HepG2 (cell line): ENCODE measurements around the gene CCDC117. TPM values are rescaled to one million over a fixed set of nuclear protein-coding genes. Genes with fewer than 3 reads are reported as not detected.

Source experiments
- ATAC-seq: fragments of 200-7000 bp; cut with Tn5 transposase; 3 replicates; pipeline ENCODE4 v1.9.1; 2020; ENCODE audit warnings: mild to moderate bottlenecking, moderate library complexity
- BruUV-seq: library from RNA; stranded (reverse); fragments of 400-500 nt; replicated peaks from 2 replicates; lab custom pipeline; 2021; lab: Mats Ljungman, UMichigan
- CTCF ChIA-PET: fragments of 300-600 bp; formaldehyde crosslinking; extraction: SDS; loops from one replicate; lab custom pipeline; 2021; ENCODE audit warnings: low total read pairs, inconsistent platforms, low intra/inter-chr PET ratio; lab: Yijun Ruan, JAX
- POLR2A ChIA-PET: fragments of 350-600 bp; sonication (Branson Sonifier 250); formaldehyde crosslinking; loops from one replicate; lab custom pipeline; 2020; ENCODE audit warnings: antibody characterized with exemption, inconsistent platforms; lab: Yijun Ruan, JAX
- DNase-seq: peaks from one replicate; pipeline ENCODE4 v3.0.0-alpha.2; 2015; ENCODE audit warnings: low spot score
- FAIRE-seq: peaks from 3 replicates; lab custom pipeline; 2011; peaks lifted over from hg19 to GRCh38; lab: Jason Lieb, UNC
- H2AFZ ChIP-seq: one replicate; pipeline ENCODE4 v1.6.1; 2011; ENCODE audit warnings: low read length, inconsistent platforms
- H3K27ac ChIP-seq: fragments of 300-600 bp; 3 replicates; pipeline ENCODE4 v1.8.0; 2011; ENCODE audit warnings: mixed run types, mild to moderate bottlenecking, mixed read lengths, low read length, inconsistent platforms; ENCODE audit not compliant: insufficient read depth; ENCODE audit errors: extremely low read length
- H3K27me3 ChIP-seq, 2 experiments: fragments of 200-600 bp in 1 of 2; 2 replicates in 1 of 2; 3 replicates in 1 of 2; pipeline versions ENCODE4 v1.6.0 to v1.8.0; 2011; ENCODE audit warnings: low read length in 2 of 2, mild to moderate bottlenecking in 2 of 2, moderate library complexity in 2 of 2, inconsistent platforms in 1 of 2; ENCODE audit not compliant: insufficient read depth in 2 of 2, control insufficient read depth in 1 of 2
- H3K36me3 ChIP-seq, 2 experiments: fragments of 200-600 bp in 1 of 2; replicated peaks in 1 of 2; 2 replicates in 1 of 2; 3 replicates in 1 of 2; pipeline versions ENCODE4 v1.5.1 to v1.8.0; 2011; ENCODE audit warnings: low read length in 2 of 2, inconsistent platforms in 1 of 2; ENCODE audit not compliant: insufficient read depth in 2 of 2, control insufficient read depth in 1 of 2
- H3K4me1 ChIP-seq: 2 replicates; pipeline ENCODE4 v1.5.1; 2012; ENCODE audit warnings: low read length, inconsistent platforms; ENCODE audit not compliant: insufficient read depth
- H3K4me2 ChIP-seq: 2 replicates; pipeline ENCODE4 v1.6.0; 2011; ENCODE audit warnings: low read depth, low read length, inconsistent platforms
- H3K4me3 ChIP-seq, 3 experiments: fragments of 200-600 bp in 1 of 3; sonication (generic), shearing (Covaris generic) in 1 of 3; replicated peaks in 1 of 3; 2 replicates each; pipeline ENCODE4 v1.5.1; 2011 to 2016; ENCODE audit warnings: low read length in 3 of 3, inconsistent platforms in 2 of 3, low read depth in 2 of 3, mild to moderate bottlenecking in 2 of 3, control low read depth in 1 of 3, mixed read lengths in 1 of 3; ENCODE audit not compliant: insufficient read depth in 1 of 3
- H3K79me2 ChIP-seq: one replicate; pipeline ENCODE4 v1.6.1; 2011; ENCODE audit warnings: low read length, inconsistent platforms; ENCODE audit not compliant: insufficient read depth
- H3K9ac ChIP-seq: 2 replicates; pipeline ENCODE4 v1.6.0; 2011; ENCODE audit warnings: mild to moderate bottlenecking, low read depth, low read length, inconsistent platforms; ENCODE audit not compliant: insufficient read depth
- H3K9me3 ChIP-seq: 2 replicates; pipeline ENCODE4 v1.5.1; 2012; ENCODE audit warnings: mild to moderate bottlenecking, low read length
- H4K20me1 ChIP-seq: 2 replicates; pipeline ENCODE4 v1.6.0; 2011; ENCODE audit warnings: inconsistent platforms, mild to moderate bottlenecking, low read length, moderate library complexity; ENCODE audit not compliant: insufficient read depth
- CREB3 ChIP-seq: sonication (generic); formaldehyde crosslinking; IDR thresholded peaks from 2 replicates; pipeline ENCODE4 v1.5.0; 2020; ENCODE audit warnings: missing genetic modification reagents
- DNMT1 ChIP-seq: sonication (generic); formaldehyde crosslinking; IDR thresholded peaks from 2 replicates; pipeline ENCODE4 v1.5.1; 2020; ENCODE audit warnings: mild to moderate bottlenecking, missing genetic modification reagents
- PITX1 ChIP-seq: sonication (generic); formaldehyde crosslinking; IDR thresholded peaks from 2 replicates; pipeline ENCODE4 v1.5.1; 2020; ENCODE audit warnings: mild to moderate bottlenecking, missing genetic modification reagents
- SIN3A ChIP-seq: IDR thresholded peaks from 2 replicates; pipeline ENCODE4 v1.6.1; 2011; ENCODE audit warnings: low read depth, mild to moderate bottlenecking, control low read depth, low read length, borderline replicate concordance
- SMAD9 ChIP-seq: sonication (generic); formaldehyde crosslinking; IDR thresholded peaks from 2 replicates; pipeline ENCODE4 v1.5.1; 2020; ENCODE audit warnings: mild to moderate bottlenecking, missing genetic modification reagents
- ZNF251 ChIP-seq: sonication (generic); formaldehyde crosslinking; IDR thresholded peaks from 2 replicates; pipeline ENCODE4 v1.9.0; 2021; ENCODE audit warnings: mild to moderate bottlenecking, missing genetic modification reagents
- ZSCAN20 ChIP-seq: sonication (generic); formaldehyde crosslinking; IDR thresholded peaks from 2 replicates; pipeline ENCODE4 v1.4.0; 2020; ENCODE audit warnings: missing genetic modification reagents, mild to moderate bottlenecking, borderline replicate concordance
- WGBS: methylation state at CpG from one replicate; pipeline ENCODE4 v1.1.6; 2017; ENCODE audit warnings: low lambda C conversion rate; 5-methylcytosine and 5-hydroxymethylcytosine counted together
- in situ Hi-C: cut with HindIII; loops from 2 replicates; pipeline ENCODE4 v1.10.0; 2017; ENCODE audit warnings: low pct_unique_long_range_greater_than_20kb; ENCODE audit not compliant: extremely low pct_ligation_motif_present
- intact Hi-C: fragments of 100-400 bp; cut with micrococcal nuclease; formaldehyde crosslinking; loops from one replicate; pipeline ENCODE4 v1.10.0; 2022; ENCODE audit not compliant: unreplicated experiment
- polyA plus RNA-seq, 8 experiments: library from polyadenylated mRNA; depleted of rRNA in 3 of 8; stranded (reverse) in 7 of 8; unstranded in 1 of 8; fragments of >200 nt; fragmentation: Illumina TruSeq in 4 of 8; extraction: Trizol in 4 of 8; gene quantifications; 2 replicates each; pipeline versions ENCODE4 v1.2.1 to v1.2.3, GENCODE V29; 2011 to 2016; ENCODE audit warnings: low read depth in 4 of 8, missing spikeins in 1 of 8, mixed read lengths in 1 of 8; ENCODE audit not compliant: insufficient read depth in 1 of 8
- total RNA-seq, 5 experiments: library from RNA; depleted of rRNA; stranded (reverse); fragments of >200 nt; fragmentation: Illumina TruSeq; extraction: Trizol; gene quantifications; 2 replicates each; pipeline ENCODE4 v1.2.3, GENCODE V29; 2016; ENCODE audit warnings: low read depth in 1 of 5

The CCDC117 gene
- total and polyA plus RNA-seq, 2 of the 13 experiments (the other 11 are each of a cell fraction or from before 2014, with no cell fraction given): 12.6 to 34.2 TPM

DNA sequence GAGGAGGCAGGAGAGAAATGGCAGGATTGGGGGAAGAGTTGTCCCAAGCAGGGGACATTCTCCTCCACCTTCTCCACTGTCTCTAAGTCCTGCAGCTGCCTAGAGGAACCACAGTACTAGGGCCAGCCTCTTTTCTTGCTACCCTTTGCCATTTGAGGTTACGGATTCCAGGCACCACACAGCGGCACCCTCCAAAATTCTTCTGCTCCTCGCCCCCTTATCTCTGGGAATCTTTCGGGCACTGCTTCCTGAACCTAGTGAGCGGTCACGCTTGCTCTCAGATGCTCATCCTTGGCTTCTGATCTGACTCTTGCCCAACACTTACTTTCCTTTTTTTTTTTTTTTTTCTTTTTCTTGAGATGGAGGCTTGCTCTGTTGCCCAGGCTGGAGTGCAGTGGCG, 54.4 kb downstream of the CCDC117 start:
- no peaks in the 10 kb centered on the region for H3K36me3 ChIP-seq
- H3K4me2 ChIP-seq: no peak overlapping the region
- no peak for DNase-seq
- 98% methylated on average over 7 of the region's 7 CpGs for whole genome bisulfite sequencing
- intact Hi-C loops: loop anchor here (5.0 kb wide), 1 partner anchor 35 kb away; no protein-coding TSS in a partner anchor
- H2AFZ ChIP-seq: no peak overlapping the region
- H3K27me3 ChIP-seq: no peaks in the 10 kb centered on the region
- H3K9me3 ChIP-seq: no peaks in the 10 kb centered on the region
- CTCF ChIA-PET: no interaction called here
- no TSS peak for BruUV-seq
- H4K20me1 ChIP-seq: no peaks in the 10 kb centered on the region
- no peak for FAIRE-seq
- no peak overlapping the region for H3K9ac ChIP-seq
- in situ Hi-C loops: loop anchor here (5.0 to 10.0 kb wide), 2 partner anchors 35 to 222 kb away; no protein-coding TSS in a partner anchor
- no peak overlapping the region for H3K27ac ChIP-seq
- no peak for TF ChIP-seq SMAD9 (CRISPR knock-in tag)
- no peak for TF ChIP-seq CREB3
- no peak for TF ChIP-seq DNMT1 (CRISPR knock-in tag)
- TF ChIP-seq SIN3A: no peak
- TF ChIP-seq PITX1 (CRISPR knock-in tag): no peak
- no peak for TF ChIP-seq ZNF251 (CRISPR knock-in tag)
- no peak for TF ChIP-seq ZSCAN20
- H3K79me2 ChIP-seq: no peaks in the 10 kb centered on the region
- peaks cover 67% of the 10 kb centered on the region for H3K4me1 ChIP-seq
- no peak for ATAC-seq
- POLR2A ChIA-PET: interaction anchor here (4.2 kb wide), 1 partner anchor 26 kb away, joined by 75 read pairs; the partner anchor contains the start of gene XBP1
- no peak overlapping the region for H3K4me3 ChIP-seq
